HG02970 (cell line): ENCODE data around the gene RPS5.
A peak's percentile ranks its signal among the peaks of the same experiment; 100 is the strongest.
"Not testable (repeated sequence)": the region's sequence is repeated elsewhere in the genome, so short reads cannot be mapped to it uniquely, and the experiment has no call there.

Experiments used
- ATAC-seq: cut with Tn5 transposase; IDR thresholded peaks from one replicate; pipeline ENCODE4 v1.9.1; 2021; ENCODE audit warnings: mild to moderate bottlenecking, moderate library complexity, moderate number of reproducible peaks; ENCODE audit not compliant: unreplicated experiment, low FRiP score

Gene RPS5

GRCh38 chr19:58355908-58356765 is 30.9 kb upstream of the RPS5 start:
- no peak for ATAC-seq

GRCh38 chr19:58356766-58357480 is 30.1 kb upstream of the RPS5 start:
- no peak for ATAC-seq

GRCh38 chr19:58357481-58358145 is 29.5 kb upstream of the RPS5 start:
- no peak for ATAC-seq

- no peak for ATAC-seq
These were observed 25.2 kb upstream of the RPS5 start for GRCh38 chr19:58361900-58362271.

GRCh38 chr19:58362272-58362994 is 24.6 kb upstream of the RPS5 start, which contains the start of gene ZNF497:
Gene ZNF497, minus strand, starts transcription at chr19:58362751. Its CDS starts 5,116 bp downstream, at chr19:58357635.
- peak; percentile 82 for ATAC-seq

GRCh38 chr19:58364146-58364545 is 22.9 kb upstream of the RPS5 start:
- no peak for ATAC-seq

- ATAC-seq, result no peak
These were observed 20.3 kb upstream of the RPS5 start for GRCh38 chr19:58366585-58367430.

- no peak for ATAC-seq
These were observed 19.2 kb upstream of the RPS5 start for GRCh38 chr19:58367698-58368454.

- ATAC-seq, result no peak
These were observed 18.3 kb upstream of the RPS5 start for GRCh38 chr19:58368561-58369360.

GRCh38 chr19:58372311-58373133 is 14.5 kb upstream of the RPS5 start:
- no peak for ATAC-seq

- ATAC-seq, result no peak
These were observed 12.9 kb upstream of the RPS5 start for GRCh38 chr19:58374200-58374599.

- ATAC-seq, result not testable (repeated sequence)
These were observed 10.3 kb upstream of the RPS5 start for GRCh38 chr19:58376724-58377123.

GRCh38 chr19:58379246-58379645 is 7.8 kb upstream of the RPS5 start:
- no peak for ATAC-seq

GRCh38 chr19:58380037-58380661 is 6.9 kb upstream of the RPS5 start:
- ATAC-seq, result no peak

- ATAC-seq, result peak; percentile 78
These were observed 6.2 kb upstream of the RPS5 start, which contains the start of gene ZNF837 for GRCh38 chr19:58380662-58381459. Gene ZNF837, minus strand, starts transcription at chr19:58381030. Its CDS starts 11,698 bp downstream, at chr19:58369332.
